Peyer's patch (tissue), 4 donors: ENCODE measurements around the gene NRAP. TPM values are rescaled to one million over a fixed set of nuclear protein-coding genes. Genes with fewer than 3 reads are reported as not detected.

Experiments
- DNase-seq, 3 donors: peaks; one replicate each; pipeline ENCODE4 v3.0.0-alpha.2; 2017 to 2019
- H3K27ac ChIP-seq, 4 donors: fragments of 200-600 bp; sonication (generic); one replicate each; pipeline ENCODE4 v1.5.1; 2016 to 2019
- H3K27me3 ChIP-seq, 2 donors: fragments of 200-600 bp; sonication (generic); one replicate each; pipeline ENCODE4 v1.5.1; 2019
- H3K36me3 ChIP-seq, 3 donors: fragments of 200-600 bp; sonication (generic); one replicate each; pipeline ENCODE4 v1.5.1; 2016 to 2019
- H3K4me1 ChIP-seq, 4 donors: fragments of 200-600 bp; sonication (generic); one replicate each; pipeline ENCODE4 v1.5.1; 2016 to 2019
- H3K4me3 ChIP-seq, 4 donors: fragments of 200-600 bp; sonication (generic); 1 replicate in 3 of 4; 2 replicates in 1 of 4; pipeline ENCODE4 v1.5.1; 2016 to 2019; ENCODE audit warnings: mild to moderate bottlenecking in 1 of 4
- H3K9me3 ChIP-seq, 4 donors: fragments of 200-600 bp; sonication (generic); one replicate each; pipeline ENCODE4 v1.5.1; 2016 to 2019; ENCODE audit warnings: mild to moderate bottlenecking in 1 of 4
- POLR2A ChIP-seq, 2 donors: fragments of 450-650 bp; IDR thresholded peaks; one replicate each; pipeline ENCODE4 v1.5.1; 2017; ENCODE audit warnings: antibody characterized with exemption in 2 of 2, mild to moderate bottlenecking in 2 of 2, moderate library complexity in 2 of 2
- total RNA-seq, 4 donors: library from RNA; depleted of rRNA; stranded (reverse); fragments of >200 nt; gene quantifications; one replicate each; pipeline ENCODE4 v1.1.0, GENCODE V29; 2016
- TF ChIP-seq, protein P1 (sequence below), 6 experiments: fragments of 450-650 bp in 4 of 6; fragments of 200-600 bp in 2 of 6; sonication (generic) in 1 of 6; IDR thresholded peaks; one replicate each; pipeline ENCODE4 v1.5.1; 2017 to 2019; ENCODE audit warnings: antibody characterized with exemption in 6 of 6, mild to moderate bottlenecking in 3 of 6, moderate library complexity in 1 of 6

NRAP gene
- total RNA-seq, 4 donors from 2014 or later = not detected

DNA sequence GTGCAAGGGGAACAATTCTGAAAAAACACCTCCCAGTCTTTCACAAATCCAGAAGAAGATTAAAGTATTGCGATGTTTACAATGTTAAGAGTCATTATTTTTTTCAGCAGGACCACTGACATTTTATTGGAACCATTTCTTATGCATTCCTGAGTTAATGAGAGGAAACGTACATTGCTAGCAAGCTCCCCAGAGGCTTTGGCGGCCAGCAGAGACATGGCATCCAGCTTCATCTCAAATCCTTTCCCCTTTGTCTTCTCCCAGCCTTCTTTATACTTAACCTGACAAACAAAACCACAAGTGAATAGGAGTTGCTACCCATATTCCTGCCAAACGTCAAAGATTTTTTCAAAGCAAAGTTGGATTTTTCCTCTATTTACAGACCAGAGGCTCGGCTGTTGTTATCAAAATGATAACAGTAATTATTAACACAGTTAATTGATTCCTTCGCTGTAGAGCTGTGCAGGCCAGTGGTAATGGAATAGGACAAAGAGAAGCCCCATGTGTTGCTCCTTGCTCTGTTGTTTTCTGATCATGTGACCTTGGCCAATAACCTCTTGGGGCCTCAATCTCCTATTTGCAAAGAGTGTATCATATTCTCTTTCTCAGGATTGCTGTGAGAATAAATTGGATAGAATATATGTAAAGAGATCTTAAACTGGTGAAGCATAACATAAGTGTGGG lies 32.0 kb downstream of the NRAP start:
- H3K9me3 ChIP-seq = no peaks in the 10 kb centered on the region
- no peak overlapping the region for H3K4me3 ChIP-seq
- no peaks in the 10 kb centered on the region for H3K36me3 ChIP-seq
- H3K4me1 ChIP-seq = no peaks in the 10 kb centered on the region
- DNase-seq = no peak
- TF ChIP-seq, protein P1, sequence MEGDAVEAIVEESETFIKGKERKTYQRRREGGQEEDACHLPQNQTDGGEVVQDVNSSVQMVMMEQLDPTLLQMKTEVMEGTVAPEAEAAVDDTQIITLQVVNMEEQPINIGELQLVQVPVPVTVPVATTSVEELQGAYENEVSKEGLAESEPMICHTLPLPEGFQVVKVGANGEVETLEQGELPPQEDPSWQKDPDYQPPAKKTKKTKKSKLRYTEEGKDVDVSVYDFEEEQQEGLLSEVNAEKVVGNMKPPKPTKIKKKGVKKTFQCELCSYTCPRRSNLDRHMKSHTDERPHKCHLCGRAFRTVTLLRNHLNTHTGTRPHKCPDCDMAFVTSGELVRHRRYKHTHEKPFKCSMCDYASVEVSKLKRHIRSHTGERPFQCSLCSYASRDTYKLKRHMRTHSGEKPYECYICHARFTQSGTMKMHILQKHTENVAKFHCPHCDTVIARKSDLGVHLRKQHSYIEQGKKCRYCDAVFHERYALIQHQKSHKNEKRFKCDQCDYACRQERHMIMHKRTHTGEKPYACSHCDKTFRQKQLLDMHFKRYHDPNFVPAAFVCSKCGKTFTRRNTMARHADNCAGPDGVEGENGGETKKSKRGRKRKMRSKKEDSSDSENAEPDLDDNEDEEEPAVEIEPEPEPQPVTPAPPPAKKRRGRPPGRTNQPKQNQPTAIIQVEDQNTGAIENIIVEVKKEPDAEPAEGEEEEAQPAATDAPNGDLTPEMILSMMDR (IDR thresholded peaks at IDR 0.05) = no peak
- no peak for TF ChIP-seq POLR2A (IDR thresholded peaks at IDR 0.05)
- no peaks in the 10 kb centered on the region for H3K27me3 ChIP-seq
- H3K27ac ChIP-seq = no peak overlapping the region

DNA sequence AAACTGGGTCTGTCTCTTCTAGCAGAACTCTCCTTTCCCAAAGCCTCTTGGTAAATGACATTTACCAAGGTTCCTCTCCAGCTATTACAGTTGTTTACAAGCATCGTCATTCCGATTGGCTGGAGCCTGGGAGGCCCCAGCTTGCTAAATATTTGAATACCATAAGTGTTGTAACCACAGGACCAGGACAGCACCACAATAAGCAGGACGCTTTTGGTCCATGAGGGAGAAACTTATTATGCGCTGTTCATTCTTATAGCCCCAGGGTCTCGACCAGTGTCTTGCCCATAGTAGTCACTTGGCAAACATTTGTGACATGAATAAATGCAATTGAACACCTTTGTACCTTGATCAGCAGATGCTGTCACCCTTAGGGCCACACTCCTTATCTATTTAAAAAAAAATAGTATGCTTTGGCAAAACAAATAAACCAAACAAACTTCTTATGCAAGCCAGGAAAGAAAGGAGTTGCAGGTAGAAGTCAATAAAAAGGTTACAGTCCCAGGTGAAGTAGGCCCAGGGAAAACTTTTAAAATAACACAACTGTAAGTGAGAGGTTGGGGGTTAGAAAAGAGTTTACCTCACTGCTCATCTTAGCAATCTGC lies 32.8 kb downstream of the NRAP start:
- H3K4me3 ChIP-seq = no peak overlapping the region
- no peaks in the 10 kb centered on the region for H3K36me3 ChIP-seq
- H3K27ac ChIP-seq = no peak overlapping the region
- TF ChIP-seq, protein P1 (IDR thresholded peaks at IDR 0.05) = no peak
- H3K27me3 ChIP-seq = no peaks in the 10 kb centered on the region
- H3K9me3 ChIP-seq = no peaks in the 10 kb centered on the region
- no peaks in the 10 kb centered on the region for H3K4me1 ChIP-seq
- DNase-seq = no peak

DNA sequence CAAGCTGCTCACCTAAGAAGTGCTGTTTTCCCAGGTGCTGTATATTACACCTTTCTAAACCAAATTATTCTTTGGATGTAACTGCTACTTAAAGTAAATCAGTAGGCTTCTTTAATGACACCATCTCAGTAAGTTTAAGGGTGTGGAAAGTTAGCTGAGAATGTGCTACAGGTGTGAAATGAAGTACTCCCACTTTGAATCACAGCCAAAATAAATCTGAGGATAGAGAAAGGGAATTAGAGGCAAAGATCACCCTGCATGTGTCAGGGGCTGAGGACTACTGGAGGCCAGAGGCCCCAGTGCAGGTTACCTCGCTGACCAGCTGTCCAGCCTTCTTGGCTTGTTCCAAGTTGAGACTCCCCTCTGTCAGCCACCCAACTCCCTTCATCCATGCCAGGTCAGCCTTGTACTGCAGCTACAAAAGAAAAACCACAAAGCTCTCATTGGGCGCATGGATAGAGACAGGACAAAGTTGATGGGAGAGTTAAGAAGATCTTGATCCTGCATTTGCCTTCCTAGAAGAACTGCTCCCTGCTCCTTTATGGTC lies 35.2 kb downstream of the NRAP start:
- no peaks in the 10 kb centered on the region for H3K9me3 ChIP-seq
- H3K4me1 ChIP-seq = no peaks in the 10 kb centered on the region
- H3K27me3 ChIP-seq = no peaks in the 10 kb centered on the region
- no peak overlapping the region for H3K27ac ChIP-seq
- no peak for TF ChIP-seq POLR2A (IDR thresholded peaks at IDR 0.05)
- TF ChIP-seq, protein P1 (IDR thresholded peaks at IDR 0.05) = no peak
- no peak overlapping the region for H3K4me3 ChIP-seq
- no peak for DNase-seq
- no peaks in the 10 kb centered on the region for H3K36me3 ChIP-seq

DNA sequence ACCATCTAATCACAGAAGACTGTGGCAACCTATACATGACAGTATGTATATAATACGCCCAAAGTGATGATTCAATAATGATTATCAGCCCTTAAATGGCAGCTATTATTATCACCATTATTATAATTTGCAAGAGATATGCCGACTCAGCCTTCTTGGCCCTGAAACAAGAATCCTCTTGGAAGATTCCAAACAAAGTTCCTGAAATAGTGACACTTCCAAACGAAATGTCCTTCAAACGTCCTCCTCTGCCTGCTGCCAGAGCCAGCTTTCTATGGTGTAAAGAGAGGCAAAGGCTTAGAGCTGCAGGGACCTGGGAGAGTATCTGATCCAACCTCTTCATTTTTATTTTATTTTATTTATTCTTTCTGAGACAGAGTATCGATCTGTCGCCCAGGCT lies 36.0 kb downstream of the NRAP start:
- Histone ChIP-seq H3K4me1 (no peaks in the 10 kb centered on the region), H3K36me3 (no peaks in the 10 kb centered on the region), H3K27ac (no peak overlapping the region), H3K27me3 (no peaks in the 10 kb centered on the region), H3K9me3 (no peaks in the 10 kb centered on the region), H3K4me3 (no peak overlapping the region)
- DNase-seq = no peak
- TF ChIP-seq, protein P1 (IDR thresholded peaks at IDR 0.05) = no peak
- TF ChIP-seq POLR2A (IDR thresholded peaks at IDR 0.05) = no peak

DNA sequence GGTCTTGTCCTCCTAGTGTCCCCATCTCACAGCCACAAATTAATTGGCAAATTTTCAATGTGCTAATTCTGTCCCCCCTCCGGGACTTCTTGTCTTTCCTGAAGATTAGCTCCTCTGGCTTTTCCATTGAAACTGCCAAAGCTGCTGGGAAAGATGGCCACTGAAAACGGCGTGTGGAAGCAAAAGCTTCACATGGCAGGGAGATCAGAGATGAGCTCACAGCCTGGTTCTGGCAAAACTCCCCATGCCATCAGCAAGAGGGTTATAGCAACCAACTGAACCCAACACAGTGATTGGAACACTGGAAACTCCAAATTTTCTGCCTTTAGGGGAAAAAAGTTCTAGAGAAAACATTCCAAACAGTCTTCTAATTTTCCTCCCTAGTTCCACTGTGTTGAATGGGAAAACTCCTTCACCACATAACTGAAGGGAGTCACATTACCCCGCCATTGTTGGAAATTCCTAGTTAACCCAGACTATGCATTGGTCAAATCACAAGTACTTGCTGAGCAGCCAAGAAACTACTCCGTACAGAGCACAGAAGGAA lies 37.0 kb downstream of the NRAP start:
- Histone ChIP-seq H3K4me3 (no peak overlapping the region), H3K27me3 (no peaks in the 10 kb centered on the region), H3K9me3 (no peaks in the 10 kb centered on the region), H3K4me1 (no peaks in the 10 kb centered on the region), H3K36me3 (no peaks in the 10 kb centered on the region), H3K27ac (no peak overlapping the region)
- no peak for DNase-seq
- TF ChIP-seq, protein P1 (IDR thresholded peaks at IDR 0.05) = no peak
- no peak for TF ChIP-seq POLR2A (IDR thresholded peaks at IDR 0.05)
